Upper lobe of left lung (tissue), 4 donors: ENCODE data around the gene CDH13.
A peak's percentile ranks its signal among the peaks of the same experiment; 100 is the strongest.

Source experiments
- CTCF ChIP-seq, 6 experiments: fragments of 450-650 bp in 4 of 6; fragments of 200-600 bp in 2 of 6; sonication (generic) in 2 of 6; IDR thresholded peaks; one replicate each; pipeline ENCODE4 v1.5.1; 2016 to 2019; ENCODE audit warnings: antibody characterized with exemption in 6 of 6
- POLR2A ChIP-seq, 4 donors: fragments of 450-650 bp; IDR thresholded peaks; one replicate each; pipeline ENCODE4 v1.5.1; 2016 to 2017; ENCODE audit warnings: antibody characterized with exemption in 4 of 4, mild to moderate bottlenecking in 2 of 4
- POLR2AphosphoS5 ChIP-seq, 2 donors: sonication (generic); formaldehyde crosslinking; IDR thresholded peaks; one replicate each; pipeline ENCODE4 v1.5.1; 2017; ENCODE audit warnings: antibody characterized with exemption in 2 of 2

GRCh38 chr16:82936941-82937551 is 310.3 kb downstream of the CDH13 start:
- TF ChIP-seq POLR2A (IDR thresholded peaks at IDR 0.05) (no peak), CTCF (IDR thresholded peaks at IDR 0.05) (no peak), POLR2AphosphoS5 (IDR thresholded peaks at IDR 0.05) (peak in 1 of 2 donors; percentile 65)
